M059J (cell line): ENCODE data around the gene AP2M1. TPM values are rescaled to one million over a fixed set of nuclear protein-coding genes. Genes with fewer than 3 reads are reported as not detected.
A peak's percentile ranks its signal among the peaks of the same experiment; 100 is the strongest.
"Not testable (repeated sequence)": the region's sequence is repeated elsewhere in the genome, so short reads cannot be mapped to it uniquely, and the experiment has no call there.

ENCODE experiments used
- DNase-seq: peaks from one replicate; pipeline ENCODE4 v3.0.0-alpha.2; 2012; ENCODE audit warnings: low read depth
- total RNA-seq: library from RNA; depleted of rRNA; stranded (reverse); fragments of >200 nt; shearing (Covaris generic); gene quantifications from 2 replicates; pipeline ENCODE4 v1.2.3, GENCODE V29; 2014

The AP2M1 gene
- total RNA-seq, 1 experiment from 2014 or later = 795 TPM

GRCh38 chr3:184156522-184156955 is 18.1 kb upstream of the AP2M1 start:
- DNase-seq = peak; percentile 44

GRCh38 chr3:184157206-184157605 is 17.4 kb upstream of the AP2M1 start:
- DNase-seq = no peak

- no peak for DNase-seq
Observed at GRCh38 chr3:184158404-184158803, 16.3 kb upstream of the AP2M1 start.

- no peak for DNase-seq
Observed at GRCh38 chr3:184160456-184160855, 14.2 kb upstream of the AP2M1 start.

GRCh38 chr3:184162571-184163070 is 12.0 kb upstream of the AP2M1 start:
- not testable (repeated sequence) for DNase-seq

GRCh38 chr3:184164648-184165330 is 9.9 kb upstream of the AP2M1 start:
- DNase-seq = no peak

- no peak for DNase-seq
Observed at GRCh38 chr3:184165543-184165942, 9.1 kb upstream of the AP2M1 start.

- DNase-seq = no peak
Observed at GRCh38 chr3:184166671-184167070, 8.0 kb upstream of the AP2M1 start.

- DNase-seq = no peak
Observed at GRCh38 chr3:184167786-184168185, 6.9 kb upstream of the AP2M1 start.

- DNase-seq = peak; percentile 86
Observed at GRCh38 chr3:184168363-184169120, 6.1 kb upstream of the AP2M1 start.

- no peak for DNase-seq
Observed at GRCh38 chr3:184169896-184170875, 4.5 kb upstream of the AP2M1 start.

- DNase-seq = peak; percentile 88
Observed at GRCh38 chr3:184171562-184171961, 3.1 kb upstream of the AP2M1 start.

- peak; percentile 87 for DNase-seq
Observed at GRCh38 chr3:184172681-184173373, 1.8 kb upstream of the AP2M1 start.

GRCh38 chr3:184173374-184173722 is 1.3 kb upstream of the AP2M1 start:
- no peak for DNase-seq

- no peak for DNase-seq
Observed at GRCh38 chr3:184174284-184174645, 390 bp upstream of the AP2M1 start.

GRCh38 chr3:184175506-184175905 is 851 bp downstream of the AP2M1 start:
- DNase-seq = no peak

- DNase-seq = no peak
Observed at GRCh38 chr3:184175981-184176376, 1.3 kb downstream of the AP2M1 start.

GRCh38 chr3:184176377-184177330 is 2.0 kb downstream of the AP2M1 start:
- peak; percentile 98 for DNase-seq

GRCh38 chr3:184177331-184177731 is 2.7 kb downstream of the AP2M1 start:
- DNase-seq = no peak

GRCh38 chr3:184177767-184178306 is 3.2 kb downstream of the AP2M1 start:
- no peak for DNase-seq
